ENCODE data around the gene PDLIM4. TPM values are rescaled to one million over a fixed set of nuclear protein-coding genes. Genes with fewer than 3 reads are reported as not detected.

PDLIM4 gene
- total RNA-seq, 4 donors from 2014 or later: 9.7 to 43.4 (median 19.7) TPM

GRCh38 chr5:132270335-132270665 is 12.8 kb downstream of the PDLIM4 start:
- intact Hi-C loops (cut with DNase I; ENCODE audit: low total_unique reads): no loop called here
- H3K27ac ChIP-seq: peak overlapping the region in 2 of 4 donors; percentile 5 to 34
- H3K36me3 ChIP-seq: no peaks in the 10 kb centered on the region

GRCh38 chr5:132270706-132271105 is 13.2 kb downstream of the PDLIM4 start:
- peak overlapping the region in 2 of 4 donors; percentile 5 to 34 for H3K27ac ChIP-seq
- no peaks in the 10 kb centered on the region for H3K27me3 ChIP-seq
- intact Hi-C loops (cut with DNase I; ENCODE audit: low total_unique reads): no loop called here
- DNase-seq: no peak
- H3K4me1 ChIP-seq: peaks cover 10 to 48% (median 27%) of the 10 kb centered on the region in 4 donors
- in situ Hi-C loops (cut with MboI; ENCODE audit: low pct_ligation_motif_present in 1 of 4, low pct_unique_long_range_greater_than_20kb in 1 of 4, low sequenced_read_pairs in 3 of 4): loop anchor here in 1 of 4 donors (25.0 kb wide), 1 partner anchor 267 kb away; the partner anchor contains the start of gene IL5
- no peak for TF ChIP-seq EP300 (IDR thresholded peaks at IDR 0.05; ENCODE audit: low read depth)
- TF ChIP-seq POLR2AphosphoS5 (IDR thresholded peaks at IDR 0.05): no peak
- TF ChIP-seq CTCF (IDR thresholded peaks at IDR 0.05): no peak
- no peak for TF ChIP-seq POLR2A (IDR thresholded peaks at IDR 0.05)
- no peak overlapping the region for H3K4me3 ChIP-seq
- no peaks in the 10 kb centered on the region for H3K9me3 ChIP-seq
- H3K36me3 ChIP-seq: no peaks in the 10 kb centered on the region
- 89% methylated on average over 5 of the region's 6 CpGs; no CpG with 5 or more reads in 1 of the 2 donors for WGBS, 2 donors (ENCODE audit: low coverage in 1 of 2)

More at GRCh38 chr5:132270335-132270665, 12.8 kb downstream of the PDLIM4 start:
- no peak for DNase-seq
- Histone ChIP-seq H3K4me1 (peaks cover 14 to 52% (median 31%) of the 10 kb centered on the region in 4 donors), H3K9me3 (no peaks in the 10 kb centered on the region), H3K27me3 (no peaks in the 10 kb centered on the region), H3K4me3 (no peak overlapping the region)
- 91% methylated on average over 1 of the region's 1 CpG; no CpG with 5 or more reads in 1 of the 2 donors for WGBS, 2 donors (ENCODE audit: low coverage in 1 of 2)
- in situ Hi-C loops (cut with MboI; ENCODE audit: low pct_ligation_motif_present in 1 of 4, low pct_unique_long_range_greater_than_20kb in 1 of 4, low sequenced_read_pairs in 3 of 4): loop anchor here in 1 of 4 donors (25.0 kb wide), 1 partner anchor 267 kb away; the partner anchor contains the start of gene IL5
- TF ChIP-seq POLR2A (IDR thresholded peaks at IDR 0.05) (no peak), CTCF (IDR thresholded peaks at IDR 0.05) (no peak), POLR2AphosphoS5 (IDR thresholded peaks at IDR 0.05) (no peak), EP300 (IDR thresholded peaks at IDR 0.05; ENCODE audit: low read depth) (no peak)

GRCh38 chr5:132271251-132272246 is 14.1 kb downstream of the PDLIM4 start:
- no peak for DNase-seq

More at GRCh38 chr5:132271251-132272246, 14.1 kb downstream of the PDLIM4 start:
- peaks cover 5 to 40% (median 19%) of the 10 kb centered on the region in 4 donors for H3K4me1 ChIP-seq
- H3K4me3 ChIP-seq: no peak overlapping the region
- 82% methylated on average over 27 to 77 of the region's 77 CpGs for WGBS, 2 donors (ENCODE audit: low coverage in 1 of 2)
- intact Hi-C loops (cut with DNase I; ENCODE audit: low total_unique reads) (no loop called here), in situ Hi-C loops (cut with MboI; ENCODE audit: low pct_ligation_motif_present in 1 of 4, low pct_unique_long_range_greater_than_20kb in 1 of 4, low sequenced_read_pairs in 3 of 4) (loop anchor here in 1 of 4 donors (25.0 kb wide), 1 partner anchor 266 kb away; the partner anchor contains the start of gene IL5)
- no peaks in the 10 kb centered on the region for H3K27me3 ChIP-seq
- no peaks in the 10 kb centered on the region for H3K9me3 ChIP-seq
- H3K36me3 ChIP-seq: no peaks in the 10 kb centered on the region
- no peak for TF ChIP-seq POLR2AphosphoS5 (IDR thresholded peaks at IDR 0.05)
- no peak for TF ChIP-seq POLR2A (IDR thresholded peaks at IDR 0.05)
- no peak for TF ChIP-seq CTCF (IDR thresholded peaks at IDR 0.05)
- TF ChIP-seq EP300 (IDR thresholded peaks at IDR 0.05; ENCODE audit: low read depth): no peak
- peak overlapping the region in 1 of 4 donors; percentile 49 for H3K27ac ChIP-seq
